Loucy (cell line): Measurements from ENCODE around the gene STIM1.

ENCODE experiments used
- H2AFZ ChIP-seq: fragments of 200-600 bp; sonication (generic); 2 replicates; pipeline ENCODE4 v1.6.0; 2016; ENCODE audit warnings: antibody characterized with exemption, mild to moderate bottlenecking, low read length, moderate library complexity
- H3F3A ChIP-seq: fragments of 200-600 bp; 2 replicates; pipeline ENCODE4 v1.6.0; 2016; ENCODE audit warnings: antibody characterized with exemption, low read depth, mild to moderate bottlenecking
- H3K27me3 ChIP-seq: fragments of 200-600 bp; sonication (generic); 2 replicates; pipeline ENCODE4 v1.6.1; 2014; ENCODE audit warnings: low read length, mild to moderate bottlenecking; ENCODE audit not compliant: insufficient read depth, poor library complexity, severe bottlenecking
- H3K36me3 ChIP-seq: fragments of 200-600 bp; sonication (generic); 2 replicates; pipeline ENCODE4 v1.6.1; 2016; ENCODE audit warnings: low read length; ENCODE audit not compliant: insufficient read depth
- H3K4me1 ChIP-seq: fragments of 200-600 bp; sonication (generic); 2 replicates; pipeline ENCODE4 v1.5.1; 2014; ENCODE audit warnings: low read length, mild to moderate bottlenecking; ENCODE audit not compliant: insufficient read depth, poor library complexity, severe bottlenecking
- H3K4me2 ChIP-seq: fragments of 200-600 bp; sonication (generic); 2 replicates; pipeline ENCODE4 v1.6.0; 2014; ENCODE audit warnings: antibody characterized with exemption, low read length, low read depth, mild to moderate bottlenecking; ENCODE audit not compliant: poor library complexity, severe bottlenecking
- H3K4me3 ChIP-seq: fragments of 200-600 bp; sonication (generic); 2 replicates; pipeline ENCODE4 v1.5.1; 2014; ENCODE audit warnings: low read length, mild to moderate bottlenecking, mixed read lengths; ENCODE audit not compliant: poor library complexity, severe bottlenecking
- H3K79me2 ChIP-seq: fragments of 200-600 bp; sonication (generic); 2 replicates; pipeline ENCODE4 v1.6.1; 2014; ENCODE audit warnings: low read length; ENCODE audit not compliant: insufficient read depth
- H3K9ac ChIP-seq: fragments of 200-600 bp; sonication (generic); 2 replicates; pipeline ENCODE4 v1.6.0; 2014; ENCODE audit warnings: mild to moderate bottlenecking, low read depth, low read length, moderate library complexity; ENCODE audit not compliant: poor library complexity, severe bottlenecking
- H3K9me2 ChIP-seq: fragments of 200-600 bp; sonication (generic); replicated peaks from 2 replicates; pipeline ENCODE4 v1.6.1; 2016; ENCODE audit warnings: low read depth, low read length, mixed read lengths
- H3K9me3 ChIP-seq: fragments of 200-600 bp; sonication (generic); 2 replicates; pipeline ENCODE4 v1.6.1; 2014; ENCODE audit warnings: mild to moderate bottlenecking, antibody characterized with exemption, low read length, low read depth; ENCODE audit not compliant: insufficient read depth
- H4K20me1 ChIP-seq: fragments of 200-600 bp; sonication (generic); 2 replicates; pipeline ENCODE4 v1.6.0; 2014; ENCODE audit warnings: antibody characterized with exemption, low read length, mild to moderate bottlenecking; ENCODE audit not compliant: insufficient read depth, poor library complexity, severe bottlenecking
- EZH2phosphoT487 ChIP-seq: fragments of 200-600 bp; IDR thresholded peaks from 2 replicates; pipeline ENCODE4 v1.6.1; 2018; ENCODE audit warnings: antibody characterized with exemption, mild to moderate bottlenecking, moderate library complexity, borderline replicate concordance
- TF ChIP-seq, protein P1 (sequence below): fragments of 200-600 bp; sonication (generic); conservative IDR thresholded peaks from 2 replicates; pipeline ENCODE4 v1.5.1; 2014; ENCODE audit warnings: mild to moderate bottlenecking, antibody characterized with exemption, low read length

STIM1 gene

DNA sequence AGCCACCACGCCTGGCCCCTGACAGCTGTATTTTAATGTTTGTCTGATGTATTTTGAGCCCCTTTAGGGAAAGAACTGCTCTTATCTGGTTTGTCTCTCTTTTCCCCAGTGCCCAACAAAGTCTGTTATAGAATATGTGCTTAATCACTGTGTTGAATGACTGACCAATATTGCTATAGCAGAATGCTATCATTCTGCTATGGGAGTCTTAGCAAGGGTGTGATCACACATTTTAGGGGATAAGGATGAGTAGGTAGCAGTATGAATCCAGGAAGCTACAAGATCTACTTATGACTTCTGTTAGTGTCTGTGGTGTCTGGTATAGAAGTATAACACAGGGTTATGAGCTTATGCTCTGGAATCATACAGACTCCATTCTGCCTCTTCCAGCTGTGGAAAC, 121.6 kb downstream of the STIM1 start:
- Histone ChIP-seq H4K20me1 (no peaks in the 10 kb centered on the region), H3K27me3 (no peaks in the 10 kb centered on the region), H3K9ac (no peak overlapping the region), H3K4me3 (no peak overlapping the region), H3K9me2 (no peaks in the 10 kb centered on the region), H3K79me2 (peaks cover 59% of the 10 kb centered on the region), H3K4me2 (no peak overlapping the region), H2AFZ (no peak overlapping the region), H3K36me3 (peaks cover 3% of the 10 kb centered on the region; the same call in 1 of the 2 replicates), H3K4me1 (peaks cover 15% of the 10 kb centered on the region), H3K9me3 (no peaks in the 10 kb centered on the region), H3F3A (no peaks in the 10 kb centered on the region)
- no peak for TF ChIP-seq EZH2phosphoT487
- TF ChIP-seq, protein P1, sequence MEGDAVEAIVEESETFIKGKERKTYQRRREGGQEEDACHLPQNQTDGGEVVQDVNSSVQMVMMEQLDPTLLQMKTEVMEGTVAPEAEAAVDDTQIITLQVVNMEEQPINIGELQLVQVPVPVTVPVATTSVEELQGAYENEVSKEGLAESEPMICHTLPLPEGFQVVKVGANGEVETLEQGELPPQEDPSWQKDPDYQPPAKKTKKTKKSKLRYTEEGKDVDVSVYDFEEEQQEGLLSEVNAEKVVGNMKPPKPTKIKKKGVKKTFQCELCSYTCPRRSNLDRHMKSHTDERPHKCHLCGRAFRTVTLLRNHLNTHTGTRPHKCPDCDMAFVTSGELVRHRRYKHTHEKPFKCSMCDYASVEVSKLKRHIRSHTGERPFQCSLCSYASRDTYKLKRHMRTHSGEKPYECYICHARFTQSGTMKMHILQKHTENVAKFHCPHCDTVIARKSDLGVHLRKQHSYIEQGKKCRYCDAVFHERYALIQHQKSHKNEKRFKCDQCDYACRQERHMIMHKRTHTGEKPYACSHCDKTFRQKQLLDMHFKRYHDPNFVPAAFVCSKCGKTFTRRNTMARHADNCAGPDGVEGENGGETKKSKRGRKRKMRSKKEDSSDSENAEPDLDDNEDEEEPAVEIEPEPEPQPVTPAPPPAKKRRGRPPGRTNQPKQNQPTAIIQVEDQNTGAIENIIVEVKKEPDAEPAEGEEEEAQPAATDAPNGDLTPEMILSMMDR = no peak

DNA sequence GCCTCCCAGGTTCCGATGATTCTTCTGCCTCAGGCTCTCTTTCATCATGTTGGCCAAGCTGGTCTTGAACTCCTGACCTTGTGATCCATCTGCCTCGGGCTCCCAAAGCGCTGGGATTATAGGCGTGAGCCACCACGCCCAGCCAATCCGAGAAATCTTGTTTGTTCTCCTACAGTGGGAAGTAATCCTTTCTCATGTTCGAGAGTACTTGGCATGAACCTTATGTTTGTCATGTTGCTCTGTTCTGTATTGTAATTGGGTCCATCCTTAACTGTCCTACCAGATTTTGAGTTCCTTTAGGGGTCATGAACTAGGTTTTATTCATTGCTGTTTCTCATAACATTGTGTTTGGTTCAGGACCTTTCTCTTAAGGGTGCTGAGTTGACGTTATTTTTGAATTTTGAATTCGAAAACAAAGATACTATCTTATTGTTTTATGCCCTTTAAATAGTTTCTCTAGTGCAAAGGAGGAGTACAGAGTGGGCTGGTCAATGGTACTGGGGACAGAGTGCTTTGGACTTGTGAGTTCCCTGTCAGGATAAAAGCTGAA, 125.7 kb downstream of the STIM1 start:
- Histone ChIP-seq H4K20me1 (no peaks in the 10 kb centered on the region), H3K4me3 (no peak overlapping the region), H3F3A (no peaks in the 10 kb centered on the region), H3K9ac (no peak overlapping the region), H3K4me1 (peaks cover 43% of the 10 kb centered on the region), H3K79me2 (peaks cover 79% of the 10 kb centered on the region), H3K27me3 (no peaks in the 10 kb centered on the region), H3K4me2 (no peak overlapping the region), H3K36me3 (peaks cover 9% of the 10 kb centered on the region; the same call in 1 of the 2 replicates), H3K9me3 (no peaks in the 10 kb centered on the region), H3K9me2 (no peaks in the 10 kb centered on the region), H2AFZ (no peak overlapping the region)
- no peak for TF ChIP-seq EZH2phosphoT487
- TF ChIP-seq, protein P1 = no peak

DNA sequence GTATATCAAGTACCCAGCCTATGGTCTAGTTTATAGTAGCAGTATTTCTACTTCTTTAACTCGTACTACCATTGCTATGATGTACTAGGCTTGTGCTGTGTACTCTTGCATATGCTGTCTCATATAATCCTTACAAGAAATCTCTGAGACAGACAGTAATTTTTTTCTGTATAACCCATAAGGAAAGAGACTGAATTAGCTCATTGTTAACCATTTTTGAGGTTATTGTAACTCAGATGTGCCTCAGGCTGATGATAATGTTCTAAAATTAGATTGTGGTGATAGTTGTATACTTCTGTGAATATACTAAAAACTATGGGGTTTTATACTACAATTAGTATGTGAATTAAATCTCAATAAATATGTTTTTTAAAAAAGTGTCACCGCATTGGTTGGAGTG, 127.0 kb downstream of the STIM1 start:
- Histone ChIP-seq H2AFZ (no peak overlapping the region), H3K9ac (no peak overlapping the region), H3K79me2 (peaks cover 91% of the 10 kb centered on the region), H3K4me3 (no peak overlapping the region), H3K4me1 (peaks cover 43% of the 10 kb centered on the region), H3K4me2 (peak overlapping the region; percentile 29), H3K9me2 (no peaks in the 10 kb centered on the region), H3F3A (no peaks in the 10 kb centered on the region), H4K20me1 (no peaks in the 10 kb centered on the region), H3K36me3 (peaks cover 9% of the 10 kb centered on the region; the same call in 1 of the 2 replicates), H3K9me3 (no peaks in the 10 kb centered on the region), H3K27me3 (no peaks in the 10 kb centered on the region)
- TF ChIP-seq, protein P1 = no peak
- TF ChIP-seq EZH2phosphoT487 = no peak
